OCI-LY3 (cell line): ENCODE measurements around the gene ADIPOR2.

Experiments used
- H2AFZ ChIP-seq: fragments of 200-600, 300-600 bp; shearing (Covaris generic); 2 replicates; pipeline ENCODE4 v1.6.0; 2014; ENCODE audit warnings: antibody characterized with exemption, low read depth, low read length
- H3K27ac ChIP-seq: fragments of 200-600, 300-600 bp; sonication (generic); 2 replicates; pipeline ENCODE4 v1.5.1; 2014; ENCODE audit warnings: mild to moderate bottlenecking, low read length, moderate library complexity, mixed read lengths
- H3K27me3 ChIP-seq: fragments of 200-600, 300-600 bp; sonication (generic); 2 replicates; pipeline ENCODE4 v1.6.1; 2014; ENCODE audit warnings: low read depth, low read length, mixed read lengths
- H3K36me3 ChIP-seq: fragments of 200-600, 300-600 bp; sonication (generic); replicated peaks from 2 replicates; pipeline ENCODE3; 2014; ENCODE audit warnings: low read depth, low read length, mixed read lengths
- H3K4me1 ChIP-seq: fragments of 300-600, 200-600 bp; sonication (generic); 2 replicates; pipeline ENCODE4 v1.6.1; 2014; ENCODE audit warnings: low read length, mixed read lengths
- H3K4me2 ChIP-seq: fragments of 200-600, 300-600 bp; sonication (generic); 2 replicates; pipeline ENCODE4 v1.6.1; 2014; ENCODE audit warnings: low read length, mixed read lengths
- H3K4me3 ChIP-seq: fragments of 300-600, 200-600 bp; sonication (generic); 2 replicates; pipeline ENCODE4 v1.5.1; 2014; ENCODE audit warnings: antibody characterized with exemption, mild to moderate bottlenecking, low read length, moderate library complexity
- H3K79me2 ChIP-seq: fragments of 300-600, 200-600 bp; shearing (Covaris generic); 2 replicates; pipeline ENCODE4 v1.6.1; 2014; ENCODE audit warnings: mild to moderate bottlenecking, low read length, mixed read lengths
- H3K9ac ChIP-seq: fragments of 300-600, 200-600 bp; shearing (Covaris generic); 2 replicates; pipeline ENCODE4 v1.6.0; 2014; ENCODE audit warnings: mild to moderate bottlenecking, low read length, moderate library complexity
- H3K9me3 ChIP-seq: fragments of 200-600, 300-600 bp; shearing (Covaris generic); 2 replicates; pipeline ENCODE4 v1.6.1; 2014; ENCODE audit warnings: low read length, mixed read lengths; ENCODE audit not compliant: insufficient read depth
- H4K20me1 ChIP-seq: fragments of 200-600, 300-600 bp; sonication (generic); 2 replicates; pipeline ENCODE4 v1.6.1; 2016; ENCODE audit warnings: low read length, mixed read lengths; ENCODE audit not compliant: insufficient read depth
- EZH2phosphoT487 ChIP-seq: fragments of 200-600 bp; shearing (Covaris generic); IDR thresholded peaks from 2 replicates; pipeline ENCODE4 v1.6.1; 2018; ENCODE audit warnings: antibody characterized with exemption, mixed run types, low read depth
- TF ChIP-seq, protein P1 (sequence below): fragments of 200-600, 300-600 bp; sonication (generic); IDR thresholded peaks from 2 replicates; pipeline ENCODE4 v1.5.1; 2014; ENCODE audit warnings: antibody characterized with exemption, low read length, low read depth

ADIPOR2 gene

DNA sequence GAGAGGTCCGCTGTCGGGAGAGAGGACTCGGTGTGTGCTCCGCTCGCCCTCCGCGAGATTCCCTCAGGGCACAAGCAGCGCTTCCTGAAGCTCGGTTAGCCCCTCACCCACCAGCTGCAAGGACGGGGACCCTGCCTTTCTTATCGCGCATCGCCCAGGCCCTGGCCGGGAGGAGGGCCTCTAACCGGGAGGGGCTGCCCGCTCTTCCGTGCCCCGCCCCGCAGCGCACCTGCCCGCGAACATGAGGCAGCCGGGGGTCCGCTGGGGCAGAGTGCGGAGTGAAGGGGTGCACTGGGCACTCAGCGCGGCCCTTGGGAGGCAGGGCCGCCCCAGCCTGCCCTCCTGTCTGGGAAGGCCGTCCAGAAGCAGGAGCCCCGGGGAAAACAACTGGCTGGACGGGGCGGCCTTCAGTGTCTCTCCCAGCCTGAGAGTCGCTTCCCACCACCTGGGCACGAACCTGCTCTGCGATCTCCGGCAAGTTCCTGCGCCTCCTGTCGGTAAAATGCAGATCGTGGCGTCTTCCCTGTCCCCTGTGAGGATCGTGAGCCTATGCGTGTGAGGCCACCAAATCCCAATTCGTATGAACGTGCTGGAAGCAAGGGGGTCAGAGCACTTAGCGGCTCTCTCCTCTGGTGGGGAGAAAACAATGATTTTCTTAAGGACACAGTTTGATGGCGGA lies 28.0 kb upstream of the ADIPOR2 start:
- Histone ChIP-seq H3K4me1 (no peaks in the 10 kb centered on the region), H3K9me3 (no peaks in the 10 kb centered on the region), H3K9ac (no peak overlapping the region), H3K79me2 (no peaks in the 10 kb centered on the region), H3K36me3 (no peaks in the 10 kb centered on the region), H3K4me3 (no peak overlapping the region), H2AFZ (no peak overlapping the region), H3K27ac (no peak overlapping the region), H3K4me2 (no peak overlapping the region), H3K27me3 (no peaks in the 10 kb centered on the region), H4K20me1 (no peaks in the 10 kb centered on the region)
- no peak for TF ChIP-seq EZH2phosphoT487
- TF ChIP-seq, protein P1, sequence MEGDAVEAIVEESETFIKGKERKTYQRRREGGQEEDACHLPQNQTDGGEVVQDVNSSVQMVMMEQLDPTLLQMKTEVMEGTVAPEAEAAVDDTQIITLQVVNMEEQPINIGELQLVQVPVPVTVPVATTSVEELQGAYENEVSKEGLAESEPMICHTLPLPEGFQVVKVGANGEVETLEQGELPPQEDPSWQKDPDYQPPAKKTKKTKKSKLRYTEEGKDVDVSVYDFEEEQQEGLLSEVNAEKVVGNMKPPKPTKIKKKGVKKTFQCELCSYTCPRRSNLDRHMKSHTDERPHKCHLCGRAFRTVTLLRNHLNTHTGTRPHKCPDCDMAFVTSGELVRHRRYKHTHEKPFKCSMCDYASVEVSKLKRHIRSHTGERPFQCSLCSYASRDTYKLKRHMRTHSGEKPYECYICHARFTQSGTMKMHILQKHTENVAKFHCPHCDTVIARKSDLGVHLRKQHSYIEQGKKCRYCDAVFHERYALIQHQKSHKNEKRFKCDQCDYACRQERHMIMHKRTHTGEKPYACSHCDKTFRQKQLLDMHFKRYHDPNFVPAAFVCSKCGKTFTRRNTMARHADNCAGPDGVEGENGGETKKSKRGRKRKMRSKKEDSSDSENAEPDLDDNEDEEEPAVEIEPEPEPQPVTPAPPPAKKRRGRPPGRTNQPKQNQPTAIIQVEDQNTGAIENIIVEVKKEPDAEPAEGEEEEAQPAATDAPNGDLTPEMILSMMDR: no peak

DNA sequence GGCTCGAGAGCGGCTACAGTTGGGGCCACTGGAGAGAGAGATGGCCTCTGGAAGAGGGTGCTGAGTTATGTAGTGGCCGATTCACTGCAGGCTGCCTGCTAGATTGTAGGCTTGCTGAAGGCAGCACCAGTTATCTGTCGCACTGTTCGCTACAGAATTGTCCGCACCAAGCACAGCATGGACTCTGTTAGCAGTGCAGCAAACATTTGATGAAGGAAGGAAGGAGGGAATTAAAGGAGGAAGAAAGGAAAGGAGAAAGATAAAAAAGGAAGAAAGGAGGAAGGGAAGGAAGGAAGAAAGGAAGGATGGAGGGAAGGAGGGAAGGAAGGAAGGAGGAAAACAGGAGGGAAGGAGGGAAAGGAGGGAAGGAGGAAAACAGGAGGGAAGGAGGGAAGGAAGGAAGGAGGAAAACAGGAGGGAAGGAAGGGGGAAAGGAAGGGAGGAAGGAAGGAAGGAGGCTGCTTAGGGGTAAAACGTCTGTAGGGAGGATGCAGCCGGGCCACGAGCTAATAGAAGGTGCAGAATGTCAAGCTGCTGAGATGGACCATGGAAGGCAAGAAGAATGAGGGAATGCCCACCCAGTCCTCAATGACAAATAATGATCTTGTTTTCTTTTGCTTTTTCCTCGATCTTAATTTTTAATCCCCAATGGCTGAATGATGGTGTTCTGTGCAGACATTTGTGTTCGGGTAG lies 27.3 kb upstream of the ADIPOR2 start:
- no peak overlapping the region for H3K4me2 ChIP-seq
- TF ChIP-seq EZH2phosphoT487: no peak
- TF ChIP-seq, protein P1: no peak
- no peak overlapping the region for H2AFZ ChIP-seq
- H3K27me3 ChIP-seq: no peaks in the 10 kb centered on the region
- H4K20me1 ChIP-seq: no peaks in the 10 kb centered on the region
- H3K4me1 ChIP-seq: no peaks in the 10 kb centered on the region
- no peaks in the 10 kb centered on the region for H3K36me3 ChIP-seq
- no peaks in the 10 kb centered on the region for H3K9me3 ChIP-seq
- H3K27ac ChIP-seq: no peak overlapping the region
- no peak overlapping the region for H3K9ac ChIP-seq
- no peaks in the 10 kb centered on the region for H3K79me2 ChIP-seq
- H3K4me3 ChIP-seq: no peak overlapping the region

- H3K9me3 ChIP-seq: no peaks in the 10 kb centered on the region
- TF ChIP-seq EZH2phosphoT487: no peak
- H3K4me2 ChIP-seq: no peak overlapping the region
- H2AFZ ChIP-seq: no peak overlapping the region
- H3K9ac ChIP-seq: no peak overlapping the region
- H3K27me3 ChIP-seq: no peaks in the 10 kb centered on the region
- H3K79me2 ChIP-seq: no peaks in the 10 kb centered on the region
- H3K27ac ChIP-seq: no peak overlapping the region
- H3K4me3 ChIP-seq: no peak overlapping the region
- no peaks in the 10 kb centered on the region for H3K36me3 ChIP-seq
- no peaks in the 10 kb centered on the region for H3K4me1 ChIP-seq
- H4K20me1 ChIP-seq: no peaks in the 10 kb centered on the region
Measured at GRCh38 chr12:1665366-1665765, 25.5 kb upstream of the ADIPOR2 start.

- Histone ChIP-seq H3K36me3 (no peaks in the 10 kb centered on the region), H3K4me2 (no peak overlapping the region), H3K9ac (no peak overlapping the region), H4K20me1 (no peaks in the 10 kb centered on the region), H2AFZ (no peak overlapping the region), H3K9me3 (no peaks in the 10 kb centered on the region), H3K79me2 (no peaks in the 10 kb centered on the region), H3K27ac (no peak overlapping the region), H3K4me3 (no peak overlapping the region), H3K4me1 (no peaks in the 10 kb centered on the region), H3K27me3 (no peaks in the 10 kb centered on the region)
- TF ChIP-seq, protein P1: no peak
- TF ChIP-seq EZH2phosphoT487: no peak
Measured at GRCh38 chr12:1666215-1666614, 24.7 kb upstream of the ADIPOR2 start.
